Neural progenitor cell (in vitro differentiated cells): ENCODE data around the gene B3GNT5. TPM values are rescaled to one million over a fixed set of nuclear protein-coding genes. Genes with fewer than 3 reads are reported as not detected.

Experiments used
- DNase-seq: peaks from one replicate; pipeline ENCODE4 v3.0.0-alpha.2; 2016; ENCODE audit warnings: low spot score
- H2AFZ ChIP-seq: fragments of 200-600 bp; sonication (generic); replicated peaks from 2 replicates; pipeline ENCODE4 v1.6.1; 2016; ENCODE audit warnings: antibody characterized with exemption
- H3F3A ChIP-seq: fragments of 200-600 bp; sonication (generic); 2 replicates; pipeline ENCODE4 v1.6.1; 2016; ENCODE audit warnings: antibody characterized with exemption, low read depth
- H3K27ac ChIP-seq: fragments of 200-600 bp; sonication (generic); 2 replicates; pipeline ENCODE4 v1.5.1; 2016; ENCODE audit warnings: mild to moderate bottlenecking
- H3K27me3 ChIP-seq: fragments of 200-600 bp; sonication (generic); 2 replicates; pipeline ENCODE4 v1.6.1; 2016; ENCODE audit warnings: mild to moderate bottlenecking, moderate library complexity
- H3K36me3 ChIP-seq: fragments of 200-600 bp; sonication (generic); 2 replicates; pipeline ENCODE4 v1.5.1; 2016
- H3K4me1 ChIP-seq: fragments of 200-600 bp; sonication (generic); 2 replicates; pipeline ENCODE4 v1.6.1; 2016; ENCODE audit warnings: mixed run types
- H3K4me2 ChIP-seq: fragments of 200-600 bp; sonication (generic); 2 replicates; pipeline ENCODE4 v1.6.1; 2016
- H3K4me3 ChIP-seq: fragments of 200-600 bp; sonication (generic); 2 replicates; pipeline ENCODE4 v1.5.1; 2016
- H3K79me2 ChIP-seq: fragments of 200-600 bp; sonication (generic); 2 replicates; pipeline ENCODE4 v1.6.1; 2016; ENCODE audit warnings: low read depth
- H3K9ac ChIP-seq: fragments of 200-600 bp; sonication (generic); 2 replicates; pipeline ENCODE4 v1.6.1; 2016
- H3K9me3 ChIP-seq: fragments of 200-600 bp; sonication (generic); 2 replicates; pipeline ENCODE4 v1.5.1; 2016; ENCODE audit warnings: low read depth
- H4K20me1 ChIP-seq: fragments of 200-600 bp; sonication (generic); 2 replicates; pipeline ENCODE4 v1.6.1; 2016; ENCODE audit warnings: low read depth
- H3K27ac Mint-ChIP-seq: 3 replicates; pipeline ENCODE4 v1.8.0; 2021; ENCODE audit warnings: mixed read lengths
- H3K27me3 Mint-ChIP-seq: 2 replicates; pipeline ENCODE4 v1.8.0; 2022; ENCODE audit warnings: low read depth, mild to moderate bottlenecking, inconsistent platforms, moderate library complexity, mixed read lengths; ENCODE audit not compliant: insufficient read depth
- H3K36me3 Mint-ChIP-seq: 3 replicates; pipeline ENCODE4 v1.8.0; 2021; ENCODE audit warnings: mixed read lengths
- H3K4me1 Mint-ChIP-seq: 3 replicates; pipeline ENCODE4 v1.8.0; 2021; ENCODE audit warnings: mixed read lengths
- H3K4me3 Mint-ChIP-seq: 3 replicates; pipeline ENCODE4 v1.8.0; 2021; ENCODE audit warnings: mild to moderate bottlenecking, moderate library complexity, mixed read lengths
- H3K9me3 Mint-ChIP-seq: 3 replicates; pipeline ENCODE4 v1.8.0; 2020; ENCODE audit warnings: mixed read lengths
- EZH2 ChIP-seq: fragments of 200-600 bp; sonication (generic); IDR thresholded peaks from 2 replicates; pipeline ENCODE4 v1.6.1; 2017; ENCODE audit warnings: antibody characterized with exemption, mild to moderate bottlenecking, moderate library complexity
- EZH2phosphoT487 ChIP-seq: fragments of 200-600 bp; sonication (generic); IDR thresholded peaks from 2 replicates; pipeline ENCODE4 v1.6.1; 2017; ENCODE audit warnings: antibody characterized with exemption
- total RNA-seq: library from RNA; depleted of rRNA; stranded (reverse); fragments of >200 nt; gene quantifications from 2 replicates; pipeline ENCODE4 v1.2.3, GENCODE V29; 2015; ENCODE audit warnings: low replicate concordance
- TF ChIP-seq, protein P1 (sequence below): fragments of 200-600 bp; sonication (generic); IDR thresholded peaks from 2 replicates; pipeline ENCODE4 v1.5.1; 2017; ENCODE audit warnings: antibody characterized with exemption, mild to moderate bottlenecking

B3GNT5 gene
- total RNA-seq, 1 donor from 2014 or later: 14.1 TPM

- Histone ChIP-seq H3K36me3 (no peaks in the 10 kb centered on the region), H3K4me1 (no peaks in the 10 kb centered on the region), H3K9me3 (no peaks in the 10 kb centered on the region), H3F3A (no peaks in the 10 kb centered on the region), H2AFZ (no peak overlapping the region), H3K27ac (no peak overlapping the region), H3K4me3 (no peak overlapping the region), H4K20me1 (no peaks in the 10 kb centered on the region), H3K27me3 (no peaks in the 10 kb centered on the region), H3K9ac (no peak overlapping the region), H3K79me2 (no peaks in the 10 kb centered on the region), H3K4me2 (no peak overlapping the region)
- H3K4me3 Mint-ChIP-seq: no peak overlapping the region
- TF ChIP-seq, protein P1, sequence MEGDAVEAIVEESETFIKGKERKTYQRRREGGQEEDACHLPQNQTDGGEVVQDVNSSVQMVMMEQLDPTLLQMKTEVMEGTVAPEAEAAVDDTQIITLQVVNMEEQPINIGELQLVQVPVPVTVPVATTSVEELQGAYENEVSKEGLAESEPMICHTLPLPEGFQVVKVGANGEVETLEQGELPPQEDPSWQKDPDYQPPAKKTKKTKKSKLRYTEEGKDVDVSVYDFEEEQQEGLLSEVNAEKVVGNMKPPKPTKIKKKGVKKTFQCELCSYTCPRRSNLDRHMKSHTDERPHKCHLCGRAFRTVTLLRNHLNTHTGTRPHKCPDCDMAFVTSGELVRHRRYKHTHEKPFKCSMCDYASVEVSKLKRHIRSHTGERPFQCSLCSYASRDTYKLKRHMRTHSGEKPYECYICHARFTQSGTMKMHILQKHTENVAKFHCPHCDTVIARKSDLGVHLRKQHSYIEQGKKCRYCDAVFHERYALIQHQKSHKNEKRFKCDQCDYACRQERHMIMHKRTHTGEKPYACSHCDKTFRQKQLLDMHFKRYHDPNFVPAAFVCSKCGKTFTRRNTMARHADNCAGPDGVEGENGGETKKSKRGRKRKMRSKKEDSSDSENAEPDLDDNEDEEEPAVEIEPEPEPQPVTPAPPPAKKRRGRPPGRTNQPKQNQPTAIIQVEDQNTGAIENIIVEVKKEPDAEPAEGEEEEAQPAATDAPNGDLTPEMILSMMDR: no peak
- TF ChIP-seq EZH2phosphoT487: no peak
- H3K9me3 Mint-ChIP-seq: peaks cover 2% of the 10 kb centered on the region
- H3K27me3 Mint-ChIP-seq: no peaks in the 10 kb centered on the region
- no peaks in the 10 kb centered on the region for H3K36me3 Mint-ChIP-seq
- DNase-seq: no peak
- no peak overlapping the region for H3K27ac Mint-ChIP-seq
- peaks cover 2% of the 10 kb centered on the region for H3K4me1 Mint-ChIP-seq
Measured at GRCh38 chr3:183213415-183214276, 39.4 kb upstream of the B3GNT5 start.

DNA sequence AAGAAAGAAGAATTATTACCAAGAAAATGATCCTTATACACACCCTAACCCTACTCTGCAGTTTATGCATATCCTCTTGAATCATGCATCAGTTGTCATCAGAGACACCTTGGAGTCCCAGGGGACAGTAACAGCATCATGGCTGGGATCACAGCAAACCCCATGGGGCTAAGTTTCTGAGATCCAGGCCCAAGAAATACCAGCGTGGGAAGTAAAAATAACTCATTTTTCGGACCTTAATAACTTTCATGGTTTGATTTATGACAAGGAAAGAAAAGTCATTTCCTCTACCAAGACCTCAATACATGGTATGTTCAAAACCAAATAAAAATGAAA, 38.8 kb upstream of the B3GNT5 start:
- Mint-ChIP-seq H3K27ac (no peak overlapping the region), H3K9me3 (peaks cover 2% of the 10 kb centered on the region)

GRCh38 chr3:183215591-183216202, 37.4 kb upstream of the B3GNT5 start:
- TF ChIP-seq, protein P1: no peak
- TF ChIP-seq EZH2 (no peak), EZH2phosphoT487 (no peak)
- no peaks in the 10 kb centered on the region for H3K36me3 Mint-ChIP-seq
- no peaks in the 10 kb centered on the region for H3K36me3 ChIP-seq
- H3K27ac Mint-ChIP-seq: no peak overlapping the region
- no peak for DNase-seq
- H3K9me3 Mint-ChIP-seq: no peaks in the 10 kb centered on the region
- H3K4me1 Mint-ChIP-seq: peaks cover 6% of the 10 kb centered on the region
- no peaks in the 10 kb centered on the region for H3F3A ChIP-seq
- no peaks in the 10 kb centered on the region for H3K9me3 ChIP-seq
- H3K4me3 ChIP-seq: no peak overlapping the region
- no peak overlapping the region for H3K4me3 Mint-ChIP-seq
- no peak overlapping the region for H3K4me2 ChIP-seq
- no peaks in the 10 kb centered on the region for H3K79me2 ChIP-seq
- H3K9ac ChIP-seq: no peak overlapping the region
- H3K27ac ChIP-seq: no peak overlapping the region
- no peaks in the 10 kb centered on the region for H3K4me1 ChIP-seq
- no peaks in the 10 kb centered on the region for H3K27me3 ChIP-seq
- no peak overlapping the region for H2AFZ ChIP-seq
- no peaks in the 10 kb centered on the region for H3K27me3 Mint-ChIP-seq
- no peaks in the 10 kb centered on the region for H4K20me1 ChIP-seq

More for the DNA sequence above, 38.8 kb upstream of the B3GNT5 start:
- H3K27ac ChIP-seq: no peak overlapping the region
- H3K27me3 ChIP-seq: no peaks in the 10 kb centered on the region
- H3K4me3 ChIP-seq: no peak overlapping the region
- H3K4me1 Mint-ChIP-seq: peaks cover 3% of the 10 kb centered on the region
- no peak for DNase-seq
- H4K20me1 ChIP-seq: no peaks in the 10 kb centered on the region
- H3K36me3 Mint-ChIP-seq: no peaks in the 10 kb centered on the region
- H3F3A ChIP-seq: no peaks in the 10 kb centered on the region
- TF ChIP-seq EZH2phosphoT487: no peak
- TF ChIP-seq, protein P1: no peak
- H3K4me3 Mint-ChIP-seq: no peak overlapping the region
- no peaks in the 10 kb centered on the region for H3K4me1 ChIP-seq
- no peaks in the 10 kb centered on the region for H3K27me3 Mint-ChIP-seq
- H3K79me2 ChIP-seq: no peaks in the 10 kb centered on the region
- H3K4me2 ChIP-seq: no peak overlapping the region
- H2AFZ ChIP-seq: no peak overlapping the region
- no peak overlapping the region for H3K9ac ChIP-seq
- H3K36me3 ChIP-seq: no peaks in the 10 kb centered on the region
- H3K9me3 ChIP-seq: no peaks in the 10 kb centered on the region
